Glutamatergic neuron (in vitro differentiated cells): ENCODE measurements around the gene MAD2L1BP. TPM values are rescaled to one million over a fixed set of nuclear protein-coding genes. Genes with fewer than 3 reads are reported as not detected.

Experiments used
- DNase-seq: peaks from one replicate; pipeline ENCODE4 v3.0.0; 2022
- H3K27ac Mint-ChIP-seq: one replicate; pipeline ENCODE4 v1.8.0; 2020; ENCODE audit warnings: mild to moderate bottlenecking, mixed read lengths, inconsistent platforms; ENCODE audit not compliant: unreplicated experiment
- H3K27me3 Mint-ChIP-seq: one replicate; pipeline ENCODE4 v1.8.0; 2020; ENCODE audit warnings: mild to moderate bottlenecking, moderate library complexity, mixed read lengths, inconsistent platforms; ENCODE audit not compliant: unreplicated experiment
- H3K36me3 Mint-ChIP-seq: one replicate; pipeline ENCODE4 v1.8.0; 2020; ENCODE audit warnings: mild to moderate bottlenecking, mixed read lengths, inconsistent platforms; ENCODE audit not compliant: unreplicated experiment
- H3K4me1 Mint-ChIP-seq: one replicate; pipeline ENCODE4 v1.8.0; 2020; ENCODE audit warnings: mild to moderate bottlenecking, low read depth, mixed read lengths, inconsistent platforms; ENCODE audit not compliant: unreplicated experiment
- H3K4me3 Mint-ChIP-seq: one replicate; pipeline ENCODE4 v1.8.0; 2020; ENCODE audit warnings: mild to moderate bottlenecking, mixed read lengths, inconsistent platforms; ENCODE audit not compliant: unreplicated experiment
- H3K9me3 Mint-ChIP-seq: one replicate; pipeline ENCODE4 v1.8.0; 2020; ENCODE audit warnings: mild to moderate bottlenecking, moderate library complexity, mixed read lengths, inconsistent platforms; ENCODE audit not compliant: unreplicated experiment
- CTCF ChIP-seq: fragments of 200-600 bp; sonication (generic); IDR thresholded peaks from one replicate; pipeline ENCODE4 v1.5.0; 2021; ENCODE audit not compliant: partially characterized antibody, unreplicated experiment
- total RNA-seq: library from RNA; stranded (reverse); fragmentation: NEBNext Ultra II Directional; extraction: Animal tissue kit (Norgen Biotek cat#: 25700); gene quantifications from one replicate; pipeline ENCODE4 v1.2.1, GENCODE V29; 2021; ENCODE audit not compliant: unreplicated experiment

Gene MAD2L1BP
- total RNA-seq, 1 donor from 2014 or later: 38.8 TPM

GRCh38 chr6:43610431-43610830 is 25.2 kb upstream of the MAD2L1BP start:
- DNase-seq: no peak
- no peak for TF ChIP-seq CTCF
- Mint-ChIP-seq H3K4me1 (peaks cover 11% of the 10 kb centered on the region), H3K27ac (no peak overlapping the region), H3K4me3 (no peak overlapping the region), H3K27me3 (no peaks in the 10 kb centered on the region), H3K36me3 (no peaks in the 10 kb centered on the region), H3K9me3 (peaks cover 1% of the 10 kb centered on the region)

- Mint-ChIP-seq H3K4me3 (peak overlapping the region; percentile 2), H3K27ac (no peak overlapping the region), H3K4me1 (peaks cover 11% of the 10 kb centered on the region), H3K36me3 (no peaks in the 10 kb centered on the region), H3K9me3 (no peaks in the 10 kb centered on the region), H3K27me3 (no peaks in the 10 kb centered on the region)
- TF ChIP-seq CTCF: no peak
- no peak for DNase-seq
These were observed 21.8 kb upstream of the MAD2L1BP start for GRCh38 chr6:43613721-43614395.

GRCh38 chr6:43614396-43614730 is 21.3 kb upstream of the MAD2L1BP start:
- no peaks in the 10 kb centered on the region for H3K9me3 Mint-ChIP-seq
- H3K27me3 Mint-ChIP-seq: no peaks in the 10 kb centered on the region
- peaks cover 11% of the 10 kb centered on the region for H3K4me1 Mint-ChIP-seq
- no peaks in the 10 kb centered on the region for H3K36me3 Mint-ChIP-seq
- TF ChIP-seq CTCF: no peak
- no peak overlapping the region for H3K4me3 Mint-ChIP-seq
- no peak for DNase-seq
- no peak overlapping the region for H3K27ac Mint-ChIP-seq

GRCh38 chr6:43616725-43617472 is 18.7 kb upstream of the MAD2L1BP start:
- Mint-ChIP-seq H3K4me1 (peaks cover 7% of the 10 kb centered on the region), H3K36me3 (peaks cover under 1% of the 10 kb centered on the region), H3K4me3 (no peak overlapping the region), H3K27me3 (no peaks in the 10 kb centered on the region), H3K9me3 (no peaks in the 10 kb centered on the region), H3K27ac (no peak overlapping the region)
- TF ChIP-seq CTCF: no peak
- DNase-seq: no peak
